Ovary (tissue), 3 donors: Measurements from ENCODE around the gene ANKRD44.

Source experiments
- EP300 ChIP-seq: sonication (generic); formaldehyde crosslinking; IDR thresholded peaks from one replicate; pipeline ENCODE4 v1.6.1; 2017; ENCODE audit warnings: antibody characterized with exemption
- POLR2A ChIP-seq: fragments of 450-650 bp; IDR thresholded peaks from one replicate; pipeline ENCODE4 v1.6.1; 2017; ENCODE audit warnings: antibody characterized with exemption, mild to moderate bottlenecking, moderate library complexity
- TF ChIP-seq, protein P1 (sequence below), 3 donors: fragments of 450-650 bp in 2 of 3; fragments of 200-600 bp in 1 of 3; IDR thresholded peaks; one replicate each; pipeline versions ENCODE4 v1.5.1 to v1.8.0; 2016 to 2022; ENCODE audit warnings: antibody characterized with exemption in 3 of 3, mild to moderate bottlenecking in 1 of 3
- donor health status: DM: no; HTN: no; CAD: no.

DNA sequence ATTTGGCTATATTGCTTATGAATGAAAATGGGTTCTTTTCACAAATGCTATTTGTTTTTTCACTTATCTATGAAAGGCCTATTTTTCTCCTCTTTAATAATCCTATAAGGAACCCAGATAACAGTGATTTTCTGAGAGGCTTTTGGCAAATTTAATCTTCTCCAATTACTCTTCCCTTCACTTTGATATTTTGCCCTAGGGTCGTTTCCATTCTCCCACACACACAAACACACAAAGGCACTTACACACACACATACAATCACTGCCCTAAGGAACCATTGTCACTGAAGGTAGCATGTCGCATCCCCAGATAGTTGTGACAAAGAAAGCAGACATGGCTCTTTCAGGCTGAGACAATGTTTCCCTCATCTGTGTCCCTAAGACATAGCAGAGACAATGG is 213.9 kb downstream of the ANKRD44 start:
- TF ChIP-seq, protein P1, sequence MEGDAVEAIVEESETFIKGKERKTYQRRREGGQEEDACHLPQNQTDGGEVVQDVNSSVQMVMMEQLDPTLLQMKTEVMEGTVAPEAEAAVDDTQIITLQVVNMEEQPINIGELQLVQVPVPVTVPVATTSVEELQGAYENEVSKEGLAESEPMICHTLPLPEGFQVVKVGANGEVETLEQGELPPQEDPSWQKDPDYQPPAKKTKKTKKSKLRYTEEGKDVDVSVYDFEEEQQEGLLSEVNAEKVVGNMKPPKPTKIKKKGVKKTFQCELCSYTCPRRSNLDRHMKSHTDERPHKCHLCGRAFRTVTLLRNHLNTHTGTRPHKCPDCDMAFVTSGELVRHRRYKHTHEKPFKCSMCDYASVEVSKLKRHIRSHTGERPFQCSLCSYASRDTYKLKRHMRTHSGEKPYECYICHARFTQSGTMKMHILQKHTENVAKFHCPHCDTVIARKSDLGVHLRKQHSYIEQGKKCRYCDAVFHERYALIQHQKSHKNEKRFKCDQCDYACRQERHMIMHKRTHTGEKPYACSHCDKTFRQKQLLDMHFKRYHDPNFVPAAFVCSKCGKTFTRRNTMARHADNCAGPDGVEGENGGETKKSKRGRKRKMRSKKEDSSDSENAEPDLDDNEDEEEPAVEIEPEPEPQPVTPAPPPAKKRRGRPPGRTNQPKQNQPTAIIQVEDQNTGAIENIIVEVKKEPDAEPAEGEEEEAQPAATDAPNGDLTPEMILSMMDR (IDR thresholded peaks at IDR 0.05): no peak
- TF ChIP-seq POLR2A: no peak
- no peak for TF ChIP-seq EP300
